SKM-1 treated with dmso at 0.1 percent for 144 hours (cell line): ENCODE measurements around the gene NTN5.
"Not testable (repeated sequence)": the region's sequence is repeated elsewhere in the genome, so short reads cannot be mapped to it uniquely, and the experiment has no call there.

ENCODE experiments used
- DNase-seq: peaks from one replicate; lab custom pipeline; 2025; ENCODE audit not compliant: unreplicated experiment; lab: John Stamatoyannopoulos, UW

Gene NTN5

GRCh38 chr19:48698046-48698445 is 25.2 kb upstream of the NTN5 start:
- DNase-seq: peak; percentile 14

DNA sequence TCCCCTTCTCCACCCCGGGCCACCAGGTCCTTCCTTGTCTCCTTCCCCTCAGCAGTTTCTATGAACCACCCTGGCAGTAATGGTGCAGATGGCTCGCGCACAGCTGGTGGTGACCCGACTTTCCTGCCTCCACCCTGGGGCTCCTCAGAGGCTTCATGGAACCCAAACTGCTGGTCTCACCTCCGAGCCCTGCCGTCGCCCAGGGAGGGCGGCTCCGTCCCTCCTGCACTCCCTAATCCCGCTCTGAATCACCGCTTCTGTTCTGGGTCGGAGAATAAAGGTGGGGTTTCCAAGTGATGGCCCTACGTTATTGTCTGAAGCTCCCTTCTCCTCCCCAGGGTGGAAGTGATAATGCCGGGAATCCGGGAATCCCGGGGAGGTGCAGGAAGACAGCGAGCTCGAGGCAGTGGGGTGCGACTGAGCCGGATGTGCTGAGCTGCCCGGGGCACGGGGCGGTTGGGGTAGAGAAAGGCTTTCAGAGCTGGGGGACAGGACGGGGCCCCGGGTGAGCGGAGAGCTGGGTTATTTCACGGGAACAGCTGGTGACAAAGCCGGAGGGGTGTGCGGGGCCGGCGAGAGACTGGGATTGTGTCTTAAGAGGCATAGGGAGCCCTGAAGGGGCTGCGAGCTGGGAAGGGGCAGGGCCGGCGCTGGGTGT is 23.7 kb upstream of the NTN5 start:
- no peak for DNase-seq

DNA sequence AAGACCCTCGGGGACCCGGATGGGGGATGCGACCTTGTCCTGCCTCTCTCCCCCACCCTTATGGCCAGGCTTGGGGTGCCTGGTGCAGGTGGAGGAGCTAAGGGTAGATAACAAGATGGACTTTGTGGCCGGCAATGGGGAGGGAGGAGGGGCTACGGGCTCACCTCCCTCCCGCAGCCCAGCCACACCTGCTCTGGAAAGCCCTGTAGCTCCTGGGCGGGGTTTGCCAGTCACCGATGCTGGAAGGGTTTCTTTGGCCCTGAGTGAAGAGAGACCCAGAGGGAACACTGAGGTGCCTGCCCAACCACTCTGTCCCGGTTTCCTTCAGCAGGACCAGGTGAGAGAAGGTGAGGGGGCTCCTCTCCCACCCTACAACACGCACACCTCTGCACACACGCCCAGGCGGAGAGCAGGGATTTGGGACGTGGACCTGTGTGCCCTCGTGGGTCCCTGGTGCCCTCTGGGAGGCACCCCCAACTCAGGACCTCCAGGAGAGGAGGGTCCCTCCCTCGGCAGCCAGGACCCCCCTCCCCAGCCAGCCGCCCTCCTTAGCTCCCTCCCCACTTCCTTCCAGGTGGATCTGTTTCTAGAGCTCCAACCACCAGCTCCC is 23.0 kb upstream of the NTN5 start, which contains the start of gene FUT2:
TSS of gene FUT2 (plus strand) at position 229 of the 610 bp plus-strand sequence. CDS start 6,986 bp downstream, outside the sequence.
- no peak for DNase-seq

DNA sequence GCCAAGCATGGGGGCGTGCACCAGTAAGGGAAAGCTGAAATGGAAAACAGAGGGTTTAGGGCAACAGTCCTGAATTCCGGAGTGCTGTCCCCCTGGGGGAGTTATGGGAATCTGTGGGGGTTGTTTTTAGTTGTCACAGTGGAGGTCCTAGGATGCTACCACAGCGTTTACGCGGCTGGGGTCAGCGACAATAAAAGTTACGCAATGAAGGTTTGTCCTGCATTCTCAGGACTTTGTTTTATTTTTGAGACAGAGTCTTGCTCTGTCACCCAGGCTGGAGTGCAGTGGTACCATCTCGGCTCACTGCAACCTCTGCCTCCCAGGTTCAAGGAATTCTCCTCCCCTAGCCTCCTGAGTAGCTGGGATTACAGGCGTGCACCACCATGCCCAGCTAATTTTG is 20.8 kb upstream of the NTN5 start:
- DNase-seq: not testable (repeated sequence)

DNA sequence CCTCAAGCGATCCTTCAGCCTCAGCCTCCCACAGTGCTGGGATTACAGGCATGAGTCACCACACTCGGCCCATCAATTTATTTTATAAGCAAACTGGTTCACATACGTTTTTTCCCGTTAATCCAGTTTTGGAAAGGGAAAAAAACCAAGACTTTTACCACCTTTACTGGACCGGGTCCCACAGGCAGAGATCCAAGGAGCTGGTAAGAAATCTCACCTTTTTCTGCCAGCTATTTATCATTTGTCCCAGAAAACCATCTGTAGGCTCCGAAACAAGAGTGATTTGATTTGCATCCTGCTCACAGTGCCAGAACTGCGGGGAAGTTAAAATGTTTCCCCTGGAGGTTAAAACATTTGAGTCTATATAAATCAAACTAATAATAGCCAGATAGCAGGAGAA is 16.6 kb upstream of the NTN5 start:
- no peak for DNase-seq

- DNase-seq: no peak
These were observed 15.0 kb upstream of the NTN5 start for GRCh38 chr19:48687776-48688175.

DNA sequence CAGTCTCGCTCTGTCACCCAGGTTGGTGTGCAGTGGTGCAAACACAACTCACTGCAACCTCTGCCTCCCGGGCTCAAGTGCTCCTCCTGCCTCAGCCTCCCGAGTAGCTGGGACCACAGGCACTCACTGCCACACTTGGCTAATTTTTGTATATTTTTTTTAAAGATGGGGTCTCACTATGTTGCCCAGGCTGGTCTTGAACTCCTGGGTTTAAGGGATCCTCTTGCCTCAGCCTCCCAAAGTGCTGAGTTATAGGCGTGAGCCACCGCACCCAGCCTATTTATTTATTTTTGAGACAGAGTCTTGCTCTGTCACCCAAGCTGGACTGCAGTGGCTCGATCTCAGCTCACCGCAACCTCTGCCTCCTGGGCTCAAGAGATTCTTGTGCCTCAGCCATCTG is 13.8 kb upstream of the NTN5 start:
- DNase-seq: not testable (repeated sequence)

GRCh38 chr19:48686088-48686487 is 13.3 kb upstream of the NTN5 start:
- DNase-seq: no peak

DNA sequence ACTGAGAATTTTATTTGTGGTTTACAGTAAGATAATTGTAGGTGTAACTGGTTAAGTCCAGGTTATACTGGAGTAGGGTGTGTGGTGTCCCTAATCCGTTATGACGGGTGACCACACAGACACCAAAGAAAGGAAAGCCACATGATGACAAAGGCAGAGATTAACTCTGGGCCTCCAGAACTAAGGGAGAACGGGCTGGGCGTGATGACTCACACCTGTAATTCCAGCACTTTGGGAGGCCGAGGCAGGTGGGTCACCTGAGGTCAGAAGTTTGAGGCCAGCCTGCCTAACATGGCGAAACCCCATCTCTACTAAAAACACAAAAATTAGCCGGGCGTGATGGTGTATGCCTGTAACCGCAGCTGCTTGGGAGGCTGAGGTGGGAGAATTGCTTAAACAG is 12.8 kb upstream of the NTN5 start:
- no peak for DNase-seq

- DNase-seq: no peak
These were observed 10.5 kb upstream of the NTN5 start for GRCh38 chr19:48683349-48683748.

DNA sequence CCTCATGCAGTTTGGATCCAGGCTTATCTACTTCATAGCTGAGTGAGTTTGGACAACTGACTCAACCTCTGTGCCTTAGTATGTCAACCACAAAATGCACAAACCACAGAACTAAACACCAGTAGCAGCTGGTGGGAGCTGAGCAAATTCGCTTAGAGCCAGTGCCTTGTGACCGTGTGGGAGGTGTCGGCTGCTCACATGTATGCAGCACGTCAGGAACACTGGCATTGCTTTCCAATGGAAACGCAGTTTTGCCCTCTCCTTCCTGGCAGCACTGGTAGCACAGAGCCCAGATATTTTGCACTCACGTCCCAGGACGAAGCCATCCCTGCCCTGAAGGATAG is 8.3 kb upstream of the NTN5 start:
- DNase-seq: no peak

- no peak for DNase-seq
These were observed 7.8 kb upstream of the NTN5 start for GRCh38 chr19:48680436-48681126.

DNA sequence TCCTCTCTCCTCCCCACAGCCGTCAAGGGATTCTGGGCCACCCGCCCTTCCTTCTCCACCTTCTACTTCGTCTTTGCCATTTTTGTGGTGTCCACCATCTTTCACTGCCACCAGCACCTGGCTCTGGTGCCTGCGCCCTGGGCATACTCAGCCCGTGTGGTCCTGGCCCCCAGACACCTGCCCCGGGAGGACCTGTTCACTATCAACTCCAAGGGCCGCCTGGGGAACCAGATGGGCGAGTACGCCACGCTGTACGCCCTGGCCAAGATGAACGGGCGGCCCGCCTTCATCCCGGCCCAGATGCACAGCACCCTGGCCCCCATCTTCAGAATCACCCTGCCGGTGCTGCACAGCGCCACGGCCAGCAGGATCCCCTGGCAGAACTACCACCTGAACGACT is 7.2 kb upstream of the NTN5 start:
- DNase-seq: not testable (repeated sequence)

DNA sequence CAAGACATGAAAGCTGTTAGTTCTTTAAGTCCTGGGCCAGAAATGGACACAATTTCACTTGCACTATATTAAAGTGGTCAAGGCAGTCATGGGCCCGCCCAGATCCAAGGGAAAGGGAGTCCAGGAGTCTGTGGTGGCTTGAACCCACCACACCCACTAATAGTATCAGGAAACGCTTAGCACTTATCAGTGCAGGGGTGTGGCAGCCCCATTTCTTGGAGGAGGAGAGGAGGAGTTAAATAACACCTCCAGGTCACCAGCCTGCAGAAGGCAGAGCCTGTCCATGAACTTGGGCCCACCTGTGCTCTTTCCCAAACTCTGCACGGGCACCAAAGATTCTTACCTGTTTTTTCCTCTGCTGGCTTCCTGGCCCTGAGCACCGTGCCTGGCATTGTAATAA is 5.4 kb upstream of the NTN5 start:
- no peak for DNase-seq

DNA sequence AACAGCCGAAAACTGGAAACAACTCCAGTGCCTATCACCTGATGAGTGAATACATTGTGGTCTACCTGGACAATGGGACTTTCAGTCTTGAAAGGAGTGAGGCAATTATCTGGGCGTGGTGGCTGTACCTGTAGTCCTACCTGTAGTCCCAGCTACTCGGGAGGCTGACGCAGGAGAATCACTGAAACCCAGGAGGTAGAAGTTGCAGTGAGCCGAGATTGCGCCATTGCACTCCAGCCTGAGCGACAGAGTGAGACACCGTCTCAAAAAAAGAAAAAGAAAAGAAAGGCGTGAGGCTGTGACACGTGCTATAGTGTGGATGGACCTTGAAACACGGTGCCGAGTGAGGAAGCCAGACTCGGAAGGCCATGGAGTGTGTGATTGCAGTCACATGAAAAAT is 4.1 kb upstream of the NTN5 start:
- DNase-seq: no peak

- no peak for DNase-seq
These were observed 3.7 kb upstream of the NTN5 start for GRCh38 chr19:48676487-48676886.

DNA sequence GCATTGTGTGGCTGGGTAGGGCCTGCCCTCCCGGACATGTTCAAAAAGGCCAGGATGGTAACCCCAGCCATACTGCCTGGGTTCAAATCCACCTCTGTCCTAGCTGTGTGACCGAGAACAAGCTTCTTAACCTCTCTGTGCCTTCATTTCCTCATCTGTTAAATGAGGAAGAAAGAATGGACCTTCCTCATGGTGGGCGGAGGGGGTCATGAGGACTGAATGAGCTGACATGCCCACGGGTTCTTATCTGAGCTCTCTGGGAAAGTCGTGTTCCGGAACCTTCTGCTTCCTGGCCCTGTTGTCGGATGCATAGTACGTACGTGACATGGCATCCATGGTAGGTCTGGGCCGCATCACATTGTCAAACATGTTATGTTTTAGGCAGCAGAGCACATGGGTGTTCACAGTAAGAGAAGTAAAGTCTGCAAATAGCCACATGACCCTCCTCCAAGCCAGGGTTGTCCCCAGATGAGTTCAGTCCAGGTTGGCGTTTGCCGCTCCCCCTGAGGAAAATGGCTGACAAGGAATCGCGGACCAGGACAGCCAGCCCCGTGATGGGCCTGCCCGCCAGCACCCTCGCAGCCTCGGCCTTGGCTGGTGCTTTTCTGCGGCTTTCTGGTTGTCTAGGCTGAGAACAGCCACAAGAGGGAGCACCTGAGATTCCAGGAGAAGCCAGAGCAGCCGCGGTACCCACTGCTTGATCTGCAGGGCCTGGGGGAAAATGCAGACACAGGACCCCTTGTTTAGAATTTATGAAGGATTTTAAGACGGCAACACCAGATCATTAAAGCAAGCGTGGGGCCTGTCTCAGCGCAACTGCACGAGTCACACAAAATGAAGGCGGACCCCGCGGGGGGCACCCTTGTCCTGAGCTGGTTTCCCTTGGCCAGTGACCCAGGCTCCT is 2.4 kb upstream of the NTN5 start:
- peak; percentile 42 for DNase-seq

DNA sequence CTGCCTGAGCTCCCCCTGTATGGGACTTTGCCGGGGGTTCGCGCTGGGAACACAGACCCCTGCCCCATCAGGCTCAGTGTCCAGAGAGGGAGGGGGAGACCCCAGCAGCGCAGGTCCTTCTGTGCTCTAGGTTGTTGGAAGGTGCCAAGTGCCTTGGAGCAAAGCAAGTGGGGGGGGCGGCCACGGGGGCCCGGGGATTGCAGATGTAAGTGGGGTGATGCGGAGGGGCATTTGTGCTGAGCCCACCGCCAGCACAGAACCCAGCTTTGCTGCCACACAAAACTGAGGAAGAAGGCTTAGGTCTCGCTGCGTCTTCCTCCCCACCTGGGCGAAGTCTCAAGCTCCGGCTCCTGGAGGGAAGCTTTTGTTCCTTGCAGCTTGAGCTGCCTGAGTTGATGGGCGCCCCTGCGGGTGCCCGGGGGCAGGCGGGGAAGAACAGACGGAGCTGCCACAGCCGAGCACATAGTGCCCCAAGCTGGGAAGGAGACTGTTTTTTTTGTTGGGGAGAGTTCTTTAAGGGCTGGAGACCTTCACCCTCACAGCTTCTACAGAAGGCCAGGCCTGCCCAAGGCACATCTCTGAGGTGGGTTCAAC is 1.5 kb upstream of the NTN5 start:
- no peak for DNase-seq

- no peak for DNase-seq
These were observed 751 bp upstream of the NTN5 start for GRCh38 chr19:48673436-48674100.

GRCh38 chr19:48671446-48671995 is 1.3 kb downstream of the NTN5 start:
- no peak for DNase-seq
